Neural progenitor cell (in vitro differentiated cells): ENCODE measurements around the gene OAS3.

Experiments
- EZH2 ChIP-seq: fragments of 200-600 bp; sonication (generic); IDR thresholded peaks from 2 replicates; pipeline ENCODE4 v1.6.1; 2017; ENCODE audit warnings: antibody characterized with exemption, mild to moderate bottlenecking, moderate library complexity
- EZH2phosphoT487 ChIP-seq: fragments of 200-600 bp; sonication (generic); IDR thresholded peaks from 2 replicates; pipeline ENCODE4 v1.6.1; 2017; ENCODE audit warnings: antibody characterized with exemption
- TF ChIP-seq, protein P1 (sequence below): fragments of 200-600 bp; sonication (generic); IDR thresholded peaks from 2 replicates; pipeline ENCODE4 v1.5.1; 2017; ENCODE audit warnings: antibody characterized with exemption, mild to moderate bottlenecking

DNA sequence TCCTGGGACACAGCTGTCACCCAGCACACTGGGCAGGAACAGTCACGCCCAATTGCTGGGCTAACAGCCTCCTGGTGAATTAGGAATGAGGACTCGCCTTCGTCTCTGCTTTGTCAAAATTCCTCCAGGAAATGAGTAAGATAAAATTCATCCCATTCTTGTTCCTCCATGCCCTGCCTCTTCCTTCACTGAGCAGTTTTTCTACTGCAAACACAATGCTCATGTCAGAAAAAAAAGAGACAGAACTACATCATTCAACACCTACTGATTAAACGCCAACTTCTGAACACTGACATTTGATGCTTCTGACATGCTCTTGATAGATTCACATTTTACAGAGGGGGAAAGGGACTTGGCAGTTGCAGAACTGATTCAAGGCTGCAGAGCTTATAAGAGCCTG is 80.8 kb downstream of the OAS3 start:
- TF ChIP-seq EZH2 (no peak), EZH2phosphoT487 (no peak)
- TF ChIP-seq, protein P1, sequence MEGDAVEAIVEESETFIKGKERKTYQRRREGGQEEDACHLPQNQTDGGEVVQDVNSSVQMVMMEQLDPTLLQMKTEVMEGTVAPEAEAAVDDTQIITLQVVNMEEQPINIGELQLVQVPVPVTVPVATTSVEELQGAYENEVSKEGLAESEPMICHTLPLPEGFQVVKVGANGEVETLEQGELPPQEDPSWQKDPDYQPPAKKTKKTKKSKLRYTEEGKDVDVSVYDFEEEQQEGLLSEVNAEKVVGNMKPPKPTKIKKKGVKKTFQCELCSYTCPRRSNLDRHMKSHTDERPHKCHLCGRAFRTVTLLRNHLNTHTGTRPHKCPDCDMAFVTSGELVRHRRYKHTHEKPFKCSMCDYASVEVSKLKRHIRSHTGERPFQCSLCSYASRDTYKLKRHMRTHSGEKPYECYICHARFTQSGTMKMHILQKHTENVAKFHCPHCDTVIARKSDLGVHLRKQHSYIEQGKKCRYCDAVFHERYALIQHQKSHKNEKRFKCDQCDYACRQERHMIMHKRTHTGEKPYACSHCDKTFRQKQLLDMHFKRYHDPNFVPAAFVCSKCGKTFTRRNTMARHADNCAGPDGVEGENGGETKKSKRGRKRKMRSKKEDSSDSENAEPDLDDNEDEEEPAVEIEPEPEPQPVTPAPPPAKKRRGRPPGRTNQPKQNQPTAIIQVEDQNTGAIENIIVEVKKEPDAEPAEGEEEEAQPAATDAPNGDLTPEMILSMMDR = no peak
